GM19328 (cell line): Measurements from ENCODE around the gene DCLK2.
"Not testable (repeated sequence)": the region's sequence is repeated elsewhere in the genome, so short reads cannot be mapped to it uniquely, and the experiment has no call there.

Experiments used
- ATAC-seq: cut with Tn5 transposase; IDR thresholded peaks from one replicate; pipeline ENCODE4 v1.9.1; 2021; ENCODE audit warnings: mild to moderate bottlenecking, moderate library complexity; ENCODE audit not compliant: unreplicated experiment

DCLK2 gene

GRCh38 chr4:150145090-150145945 is 67.1 kb downstream of the DCLK2 start:
- ATAC-seq: no peak

GRCh38 chr4:150145946-150146340 is 67.7 kb downstream of the DCLK2 start:
- ATAC-seq: no peak

GRCh38 chr4:150149381-150149780 is 71.1 kb downstream of the DCLK2 start:
- ATAC-seq: no peak

- no peak for ATAC-seq
Observed at GRCh38 chr4:150150629-150151062, 72.4 kb downstream of the DCLK2 start.

- no peak for ATAC-seq
Observed at GRCh38 chr4:150152766-150153165, 74.5 kb downstream of the DCLK2 start.

GRCh38 chr4:150155391-150155790 is 77.1 kb downstream of the DCLK2 start:
- no peak for ATAC-seq

GRCh38 chr4:150156543-150156942 is 78.3 kb downstream of the DCLK2 start:
- no peak for ATAC-seq

GRCh38 chr4:150158041-150158440 is 79.8 kb downstream of the DCLK2 start:
- ATAC-seq: no peak

- no peak for ATAC-seq
Observed at GRCh38 chr4:150160473-150160872, 82.2 kb downstream of the DCLK2 start.

- no peak for ATAC-seq
Observed at GRCh38 chr4:150161109-150161508, 82.9 kb downstream of the DCLK2 start.

GRCh38 chr4:150162020-150162419 is 83.8 kb downstream of the DCLK2 start:
- not testable (repeated sequence) for ATAC-seq

GRCh38 chr4:150164055-150164454 is 85.8 kb downstream of the DCLK2 start:
- ATAC-seq: no peak

- no peak for ATAC-seq
Observed at GRCh38 chr4:150164956-150165629, 86.8 kb downstream of the DCLK2 start.

- no peak for ATAC-seq
Observed at GRCh38 chr4:150167054-150167453, 88.8 kb downstream of the DCLK2 start.

- ATAC-seq: no peak
Observed at GRCh38 chr4:150173432-150173861, 95.2 kb downstream of the DCLK2 start.

- no peak for ATAC-seq
Observed at GRCh38 chr4:150173982-150174398, 95.7 kb downstream of the DCLK2 start.

- no peak for ATAC-seq
Observed at GRCh38 chr4:150176547-150176946, 98.3 kb downstream of the DCLK2 start.

- no peak for ATAC-seq
Observed at GRCh38 chr4:150178161-150178560, 99.9 kb downstream of the DCLK2 start.

- no peak for ATAC-seq
Observed at GRCh38 chr4:150181536-150181935, 103.3 kb downstream of the DCLK2 start.

GRCh38 chr4:150182794-150183193 is 104.5 kb downstream of the DCLK2 start:
- no peak for ATAC-seq

GRCh38 chr4:150185033-150185432 is 106.8 kb downstream of the DCLK2 start:
- not testable (repeated sequence) for ATAC-seq

- ATAC-seq: no peak
Observed at GRCh38 chr4:150192986-150193385, 114.7 kb downstream of the DCLK2 start.
